ENCODE data around the gene CSKMT.
"Not testable (repeated sequence)": the region's sequence is repeated elsewhere in the genome, so short reads cannot be mapped to it uniquely, and the experiment has no call there.

CSKMT gene

DNA sequence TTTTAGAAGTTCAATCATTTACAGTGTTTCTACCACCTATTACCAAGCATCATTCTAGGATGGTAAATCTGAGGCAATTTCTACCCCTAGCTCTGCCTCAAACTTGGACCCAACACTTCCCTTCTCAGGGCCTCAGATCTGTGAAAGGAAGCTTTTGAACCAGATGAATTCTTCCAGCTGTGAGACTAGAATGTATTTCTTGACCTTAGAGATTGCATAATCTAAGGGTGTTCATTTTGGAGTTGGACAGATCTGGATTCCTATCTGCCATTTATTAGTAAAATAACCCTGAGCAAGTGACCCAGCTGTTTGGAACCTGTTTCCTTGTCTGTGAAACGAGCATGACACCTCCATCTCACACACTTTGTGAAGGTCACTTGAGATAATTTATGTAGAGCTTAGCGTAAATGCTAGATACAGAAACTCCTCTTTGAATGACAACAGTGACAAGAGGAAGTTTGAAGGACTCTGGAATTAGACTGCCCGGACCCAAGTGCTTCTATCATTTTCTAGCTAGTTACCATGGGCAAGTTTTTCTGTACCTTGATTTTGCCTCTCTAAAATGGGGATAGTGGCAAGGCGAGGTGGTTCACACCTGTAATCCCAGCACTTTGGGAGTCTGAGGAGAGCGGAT lies 8.2 kb upstream of the CSKMT start:
- no peak for DNase-seq (ENCODE audit: low spot score)

DNA sequence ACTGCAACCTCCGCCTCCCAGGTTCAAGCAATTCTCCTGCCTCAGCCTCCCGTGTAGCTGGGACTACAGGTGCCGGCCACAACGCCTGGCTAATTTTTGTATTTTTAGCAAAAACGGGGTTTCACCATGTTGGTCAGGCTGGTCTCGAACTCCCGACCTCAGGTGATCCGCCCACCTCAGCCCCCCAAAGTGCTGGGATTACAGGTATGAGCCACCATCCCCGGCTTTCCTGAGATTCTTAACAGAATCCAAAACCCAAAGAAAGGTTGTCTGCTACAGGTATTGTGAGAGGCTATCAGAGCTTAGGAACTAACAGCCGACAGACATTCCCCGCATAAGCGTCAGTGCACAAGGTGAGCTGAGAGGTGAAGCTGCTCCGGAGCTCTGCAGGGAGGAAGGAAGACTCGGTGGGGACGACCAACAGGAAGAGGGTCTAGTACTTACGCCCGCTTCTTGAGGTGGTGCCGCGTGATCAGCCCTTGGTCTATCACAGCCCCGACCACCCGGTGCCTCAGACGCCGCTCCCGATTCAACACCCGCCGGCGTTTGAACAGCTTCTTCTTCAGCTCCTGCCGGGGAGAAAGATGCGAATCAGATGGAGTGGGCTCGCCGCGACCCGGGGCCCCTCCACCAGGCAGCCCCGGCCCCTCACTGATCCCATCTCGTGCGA lies 572 bp upstream of the CSKMT start:
- peak; percentile 78 for DNase-seq (ENCODE audit: low spot score)

GRCh38 chr11:62665599-62666258 lies 617 bp downstream of the CSKMT start:
- DNase-seq (ENCODE audit: low spot score), result peak; percentile 53

GRCh38 chr11:62666259-62666926 lies 1.3 kb downstream of the CSKMT start:
- DNase-seq (ENCODE audit: low spot score), result no peak

DNA sequence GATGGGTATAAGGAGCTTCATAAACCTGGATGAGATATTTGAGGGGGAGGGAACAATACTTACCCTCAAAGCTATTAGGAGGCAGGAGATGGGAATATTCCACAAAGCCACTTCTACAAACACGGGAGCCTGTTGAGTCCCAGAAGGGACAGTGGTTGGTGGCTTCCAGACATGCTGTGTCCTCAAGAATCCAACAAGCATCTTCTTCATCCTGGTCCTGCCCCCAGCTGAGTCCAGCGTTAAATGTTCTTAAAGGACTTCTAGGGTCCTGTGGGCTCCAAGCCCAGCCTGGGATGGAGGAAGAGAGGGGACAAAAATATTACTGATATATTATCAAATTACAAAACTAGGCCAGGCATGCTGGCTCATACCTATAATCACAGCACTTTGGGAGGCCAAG lies 2.3 kb downstream of the CSKMT start:
- no peak for DNase-seq (ENCODE audit: low spot score)

- DNase-seq (ENCODE audit: low spot score), result no peak
These were observed 4.5 kb downstream of the CSKMT start for GRCh38 chr11:62669420-62670161.

DNA sequence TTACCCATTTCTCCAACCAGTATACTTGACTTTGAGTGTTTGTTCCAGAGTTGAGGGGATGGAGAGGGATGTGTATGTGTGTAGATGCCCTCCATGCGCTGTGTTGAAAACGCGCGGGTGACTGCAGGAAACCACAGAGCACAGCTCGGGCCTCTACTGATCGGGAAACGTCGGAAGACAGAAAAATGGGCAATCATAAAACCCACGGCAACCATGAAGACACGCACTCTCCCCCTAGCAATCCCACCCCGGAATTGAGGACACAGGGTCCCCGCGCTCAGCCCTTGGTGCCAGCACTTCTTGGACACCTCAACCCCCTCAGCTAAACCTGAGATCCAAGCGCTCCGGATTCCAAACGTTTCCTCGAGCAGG lies 6.1 kb downstream of the CSKMT start:
- DNase-seq (ENCODE audit: low spot score), result peak; percentile 74

GRCh38 chr11:62671608-62672389 lies 6.7 kb downstream of the CSKMT start, which contains the start of the genes LBHD1 and UQCC3:
TSS of gene LBHD1 (minus strand) at chr11:62672267. CDS start at chr11:62670031, 2,236 bp downstream.
TSS of gene UQCC3 (plus strand) at chr11:62671673. CDS start at chr11:62671746, 73 bp downstream.
- peak; percentile 94 for DNase-seq (ENCODE audit: low spot score)

- no peak for DNase-seq (ENCODE audit: low spot score)
These were observed 8.0 kb downstream of the CSKMT start for GRCh38 chr11:62673196-62673525.

- not testable (repeated sequence) for DNase-seq (ENCODE audit: low spot score)
These were observed 10.3 kb downstream of the CSKMT start for GRCh38 chr11:62675415-62675814.

GRCh38 chr11:62676698-62677097 lies 11.6 kb downstream of the CSKMT start:
- no peak for DNase-seq (ENCODE audit: low spot score)

DNA sequence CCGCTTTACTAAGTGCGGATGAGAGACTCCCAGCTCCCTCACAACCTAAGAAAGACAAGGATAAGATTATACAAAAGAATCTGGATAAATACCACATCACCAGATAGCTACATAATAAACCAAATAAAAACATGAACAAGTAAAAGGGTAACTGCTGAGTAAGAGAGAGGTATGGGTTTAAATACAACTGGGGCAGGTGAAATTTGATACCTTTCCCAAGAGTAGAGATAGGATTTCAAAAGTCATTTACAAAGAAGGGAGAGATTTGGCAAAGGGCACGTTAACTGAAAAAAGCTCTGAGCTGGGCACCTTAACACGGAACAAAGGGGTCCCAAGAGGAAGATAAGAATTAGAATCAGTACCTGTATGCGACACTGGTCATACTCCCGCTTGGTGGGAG lies 12.0 kb downstream of the CSKMT start:
- DNase-seq (ENCODE audit: low spot score), result no peak

GRCh38 chr11:62677714-62678113 lies 12.6 kb downstream of the CSKMT start:
- no peak for DNase-seq (ENCODE audit: low spot score)

GRCh38 chr11:62678433-62678769 lies 13.3 kb downstream of the CSKMT start:
- DNase-seq (ENCODE audit: low spot score), result no peak

DNA sequence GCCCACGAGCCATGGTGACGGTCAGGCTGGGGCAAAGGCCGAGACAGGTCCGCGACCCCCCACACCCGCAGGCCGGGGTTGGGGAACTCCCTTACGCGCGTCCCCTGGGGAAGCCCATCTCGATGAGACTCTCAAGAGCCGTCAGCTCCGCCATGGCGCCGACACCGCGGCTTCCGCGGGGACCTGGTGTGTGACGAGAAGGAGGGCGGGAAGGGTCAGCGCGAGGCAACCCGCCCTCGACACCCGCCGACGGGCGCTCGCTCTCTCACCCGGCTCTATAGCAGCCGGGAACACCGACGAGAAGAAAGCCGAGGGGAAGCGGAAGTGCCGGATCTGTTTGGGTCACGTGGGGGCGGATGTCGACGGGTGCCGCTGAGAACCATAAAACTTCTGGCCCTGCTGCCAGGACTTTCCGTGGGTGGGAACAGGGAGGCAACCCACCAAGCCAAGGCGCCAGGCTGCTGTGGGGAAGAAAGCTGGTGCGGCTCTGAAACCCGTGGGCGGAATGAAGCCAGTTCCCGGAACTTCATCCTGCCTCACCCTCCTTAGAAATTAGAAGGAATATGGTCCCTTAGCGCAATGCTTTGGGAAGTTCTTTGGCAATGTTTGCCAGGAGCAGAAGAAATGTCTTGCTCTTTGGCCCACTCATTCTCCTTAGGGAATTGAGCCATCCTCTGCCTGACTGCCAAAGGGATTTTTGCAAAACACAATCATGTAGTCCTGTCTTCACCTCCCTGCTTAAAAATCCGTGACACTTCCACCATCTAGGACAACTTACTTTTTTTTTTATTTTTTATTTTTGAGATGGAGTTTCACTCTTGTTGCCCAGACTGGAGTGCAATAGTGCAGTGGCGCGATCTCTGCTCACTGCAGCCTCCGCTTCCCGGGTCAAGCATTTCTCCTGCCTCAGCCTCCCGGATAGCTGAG lies 13.9 kb downstream of the CSKMT start, which contains the start of gene UBXN1:
Gene UBXN1 (minus strand): TSS at position 304 of the 927 bp plus-strand sequence. CDS start 150 bp downstream, at position 154.
- DNase-seq (ENCODE audit: low spot score), result peak; percentile 91

DNA sequence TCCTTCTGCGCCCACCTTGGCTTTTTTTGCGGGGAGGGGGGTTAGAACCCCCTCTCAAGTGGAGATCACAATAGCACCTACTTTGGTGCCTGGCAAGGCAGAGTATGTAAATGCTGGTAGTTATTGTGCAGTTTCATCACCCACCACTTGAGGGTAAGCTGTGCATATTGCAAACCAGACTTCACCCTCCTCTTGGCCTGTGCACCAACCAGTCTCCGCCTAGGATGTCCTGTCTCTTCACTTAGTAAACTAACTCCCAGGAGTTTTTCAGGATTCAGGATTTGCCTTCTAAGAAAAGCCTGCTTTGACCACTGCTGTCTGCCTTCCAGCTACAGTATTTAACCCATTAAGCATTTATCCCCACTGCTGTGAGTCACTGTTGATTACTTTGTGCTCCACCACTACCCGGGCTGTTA lies 15.7 kb downstream of the CSKMT start:
- peak; percentile 75 for DNase-seq (ENCODE audit: low spot score)

DNA sequence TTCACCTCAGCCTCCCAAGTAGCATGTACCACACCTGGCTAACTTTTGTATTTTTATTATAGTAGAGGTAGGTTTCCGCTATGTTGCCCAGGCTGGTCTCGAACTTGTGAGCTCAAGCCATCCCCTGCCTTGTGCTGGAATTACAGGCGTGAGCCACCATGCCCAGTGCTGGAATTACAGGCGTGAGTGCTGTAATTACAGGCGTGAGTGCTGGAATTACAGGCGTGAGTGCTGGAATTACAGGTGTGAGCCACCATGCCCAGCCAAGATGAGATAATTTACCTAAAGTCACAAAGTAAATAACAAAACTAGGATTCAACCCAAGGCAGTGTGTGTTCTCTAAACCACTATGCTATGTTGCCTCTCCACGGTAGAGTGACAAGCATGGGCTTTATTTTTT lies 17.4 kb downstream of the CSKMT start:
- DNase-seq (ENCODE audit: low spot score), result no peak

DNA sequence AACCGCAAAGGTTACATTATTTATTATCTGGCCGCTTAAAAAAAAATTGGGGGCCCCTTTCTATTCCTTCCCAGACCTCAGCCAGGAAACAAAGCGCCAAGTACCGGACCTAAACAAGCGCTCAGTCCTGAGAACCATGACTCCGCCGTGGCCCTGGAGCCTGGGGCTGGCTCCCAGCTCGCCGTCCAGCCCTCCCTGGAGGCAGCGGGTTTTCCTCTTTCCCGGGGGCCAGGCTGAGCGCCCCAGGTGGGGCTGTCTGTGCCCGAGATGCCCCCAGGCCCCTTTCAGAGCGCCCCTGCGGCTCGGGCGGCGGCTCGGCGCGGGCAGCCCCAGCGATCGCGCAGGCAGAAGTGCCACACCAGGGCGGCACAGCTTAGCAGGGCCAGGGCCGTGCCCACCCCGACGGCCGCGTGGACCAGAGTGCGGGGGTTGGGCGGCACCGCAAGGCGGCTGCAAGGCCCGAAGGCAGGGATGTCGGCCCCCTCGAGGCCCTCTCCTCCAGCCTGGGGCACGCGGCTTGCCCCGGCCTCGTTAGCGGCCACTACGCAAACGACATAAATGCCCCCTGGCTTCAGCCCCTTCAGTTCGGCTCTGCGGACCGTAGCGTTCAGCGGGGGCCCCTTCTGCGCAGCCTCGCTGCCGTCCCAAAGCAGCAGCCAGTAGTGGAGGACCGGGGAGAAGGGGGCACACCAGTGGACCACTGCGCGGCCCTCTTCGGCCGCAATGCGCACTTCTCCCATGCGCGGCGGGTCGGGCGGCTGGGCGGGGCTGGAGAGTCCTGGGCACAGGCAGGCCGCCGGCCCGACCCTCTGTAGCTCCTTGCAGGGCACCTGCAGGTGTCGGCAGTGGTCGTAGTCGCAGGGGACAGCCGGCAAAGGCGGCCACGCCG lies 22.6 kb downstream of the CSKMT start:
- no peak for DNase-seq (ENCODE audit: low spot score)

DNA sequence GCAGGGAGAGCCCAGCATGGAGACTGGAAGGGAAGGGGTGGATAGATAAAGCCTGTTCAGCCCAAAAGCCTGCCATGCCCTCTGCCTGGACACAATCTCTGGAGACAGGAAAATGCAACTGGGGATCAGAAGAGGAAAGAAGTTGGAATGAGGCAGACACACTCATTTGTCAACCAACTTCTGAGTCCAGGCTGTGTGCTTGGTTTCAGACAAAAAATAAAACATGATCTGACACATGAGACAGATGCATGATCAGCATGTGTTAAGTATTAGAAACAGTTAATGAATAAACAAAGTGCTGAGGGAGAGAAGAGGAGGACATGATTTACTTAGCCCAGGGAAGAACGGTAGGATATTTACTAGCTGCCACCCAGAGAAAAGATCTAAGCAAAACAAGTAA lies 23.4 kb downstream of the CSKMT start:
- DNase-seq (ENCODE audit: low spot score), result no peak

Data from SW480 (cell line).